G401 (cell line): Measurements from ENCODE around the gene PSKH1. TPM values are rescaled to one million over a fixed set of nuclear protein-coding genes. Genes with fewer than 3 reads are reported as not detected.

Experiments
- DNase-seq: peaks from one replicate; pipeline ENCODE4 v3.0.0-alpha.2; 2015; ENCODE audit warnings: low spot score
- in situ Hi-C: cut with HindIII; loops from 2 replicates; pipeline ENCODE4 v1.10.0; 2016; ENCODE audit warnings: low sequenced_read_pairs, mixed read lengths
- total RNA-seq: library from RNA; depleted of rRNA; stranded (reverse); fragments of >200 nt; shearing (Covaris generic); gene quantifications from 2 replicates; pipeline ENCODE4 v1.2.3, GENCODE V29; 2014; rRNA removed

The PSKH1 gene
- total RNA-seq = 34.4 and 40.8 TPM in 2 replicates

DNA sequence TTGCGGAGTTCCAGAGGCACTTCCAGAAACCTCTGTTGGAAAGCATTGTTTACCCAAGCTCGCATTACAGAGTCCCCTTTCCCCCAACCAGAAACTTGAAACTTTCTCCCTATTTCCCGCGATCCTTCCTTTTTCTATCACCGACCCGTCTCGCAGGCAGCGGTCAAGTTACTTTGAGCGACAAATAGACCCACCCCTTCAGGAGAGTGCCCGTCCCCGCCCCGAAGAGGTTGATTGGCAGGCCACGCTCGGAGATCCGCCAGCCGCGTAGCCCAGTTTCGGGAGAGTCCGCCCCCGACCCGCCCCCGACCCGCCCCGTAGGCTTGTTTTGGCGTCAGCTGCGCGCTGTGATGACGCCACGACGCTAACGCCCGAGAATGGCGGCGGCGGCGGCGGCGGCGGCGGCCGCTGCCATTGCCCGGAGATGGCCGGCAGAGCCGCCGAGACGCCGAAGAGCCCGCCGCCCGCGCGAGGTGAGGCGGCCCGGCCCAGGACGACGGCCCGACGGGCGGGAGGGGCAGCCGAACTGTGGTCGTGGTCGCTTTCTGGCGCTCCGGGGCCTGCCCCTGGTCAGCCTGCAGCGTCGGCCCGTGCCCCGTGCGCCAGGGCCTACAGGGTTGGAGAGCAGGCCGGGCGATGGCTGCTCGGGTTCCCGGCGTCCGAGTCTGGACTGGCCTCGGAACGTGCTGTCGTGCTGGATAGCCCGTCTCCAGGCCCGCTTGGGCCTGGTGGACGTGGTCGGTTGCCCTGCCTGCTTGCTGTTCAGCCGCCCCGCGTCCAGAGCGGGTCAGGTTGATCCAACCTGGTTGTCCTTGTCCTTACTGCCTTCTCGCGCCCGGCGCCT lies at the start of gene PSKH1:
TSS of gene PSKH1 (plus strand) at position 356 of the 844 bp plus-strand sequence. CDS start 15,496 bp downstream, outside the sequence.
- DNase-seq = peak; percentile 98
- in situ Hi-C loops = loop anchor here (25.0 kb wide), 1 partner anchor 206 kb away; no protein-coding TSS in a partner anchor

GRCh38 chr16:67843343-67843765 lies 49.7 kb upstream of the PSKH1 start:
- in situ Hi-C loops = no loop called here
- DNase-seq = no peak

DNA sequence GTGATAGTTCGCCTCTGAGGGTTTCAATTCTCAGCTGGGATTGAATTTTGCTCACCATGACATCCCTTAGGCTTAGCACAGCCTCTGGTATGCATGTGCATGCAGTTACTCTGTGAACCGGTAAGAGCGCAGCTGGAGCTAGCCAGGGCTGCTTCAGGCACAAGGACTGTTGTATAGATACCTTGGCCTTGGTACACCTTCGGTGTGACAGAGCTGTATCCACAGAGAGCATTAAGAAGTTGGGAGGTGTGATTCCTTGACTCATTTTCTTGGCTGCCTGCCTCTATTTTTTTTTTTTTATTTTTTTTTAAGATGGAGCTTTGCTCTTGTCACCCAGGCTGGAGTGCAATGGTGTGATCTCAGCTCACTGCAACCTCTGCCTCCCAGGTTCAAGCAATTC lies 48.6 kb upstream of the PSKH1 start:
- in situ Hi-C loops = no loop called here
- no peak for DNase-seq

GRCh38 chr16:67845291-67846062 lies 47.6 kb upstream of the PSKH1 start:
- DNase-seq = no peak
- in situ Hi-C loops = no loop called here

GRCh38 chr16:67846063-67846319 lies 47.1 kb upstream of the PSKH1 start:
- DNase-seq = no peak
- in situ Hi-C loops = no loop called here

- peak; percentile 92 for DNase-seq
- in situ Hi-C loops = no loop called here
Observed at GRCh38 chr16:67846320-67847063, 46.6 kb upstream of the PSKH1 start, which contains the start of gene NUTF2. Gene NUTF2 (plus strand): TSS chr16:67846933. CDS start chr16:67865131, 18,198 bp downstream.

DNA sequence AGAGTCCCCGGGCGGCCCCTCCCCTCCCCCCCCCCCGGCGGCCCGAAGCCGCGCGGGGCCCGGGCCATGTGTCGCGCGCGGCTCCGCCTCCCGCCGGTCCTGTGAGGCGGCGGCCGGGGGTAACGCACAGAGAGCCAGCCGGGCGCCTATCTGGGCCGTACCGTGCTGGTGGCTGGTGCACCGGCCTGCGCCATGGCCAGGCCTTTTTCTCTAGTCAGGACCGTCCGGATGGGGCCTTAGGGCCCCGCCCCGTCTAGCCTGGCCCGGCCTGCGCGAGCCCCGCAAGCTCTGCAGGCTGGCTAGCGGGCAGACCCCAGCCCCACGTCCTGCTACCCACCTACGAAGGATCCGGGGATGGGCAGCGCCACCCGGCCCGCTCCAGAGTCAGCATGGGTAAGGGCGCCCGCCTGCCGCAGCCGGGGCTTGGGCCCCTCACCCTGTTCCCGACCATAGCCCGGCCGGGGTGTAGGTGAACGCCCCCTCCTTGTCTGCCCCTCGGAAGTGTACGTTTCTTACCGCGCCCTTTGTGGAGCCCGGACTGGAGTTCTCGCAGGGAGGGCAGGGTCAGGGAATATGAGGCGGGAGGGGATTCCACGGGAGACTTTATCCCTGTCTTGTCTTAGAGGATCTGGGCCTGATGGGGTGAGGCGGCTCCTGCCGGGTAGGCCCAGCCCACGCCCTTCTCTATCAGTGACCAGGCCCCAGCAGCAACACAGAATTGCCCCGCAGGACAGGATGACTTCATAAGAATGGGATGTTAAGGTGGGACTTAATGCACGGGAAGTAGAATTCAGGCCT lies 45.8 kb upstream of the PSKH1 start, which contains the start of gene CENPT:
TSS of gene CENPT (minus strand) at position 630 of the 798 bp plus-strand sequence. CDS start 13,834 bp downstream, outside the sequence.
- in situ Hi-C loops = no loop called here

GRCh38 chr16:67848118-67848517 lies 44.9 kb upstream of the PSKH1 start:
- no peak for DNase-seq
- in situ Hi-C loops = no loop called here

More for the DNA sequence above, 45.8 kb upstream of the PSKH1 start, which contains the start of gene CENPT:
- DNase-seq = no peak

- DNase-seq = no peak
- in situ Hi-C loops = no loop called here
Observed at GRCh38 chr16:67853670-67854069, 39.4 kb upstream of the PSKH1 start.

- no peak for DNase-seq
- in situ Hi-C loops = no loop called here
Observed at GRCh38 chr16:67855789-67856188, 37.3 kb upstream of the PSKH1 start.

DNA sequence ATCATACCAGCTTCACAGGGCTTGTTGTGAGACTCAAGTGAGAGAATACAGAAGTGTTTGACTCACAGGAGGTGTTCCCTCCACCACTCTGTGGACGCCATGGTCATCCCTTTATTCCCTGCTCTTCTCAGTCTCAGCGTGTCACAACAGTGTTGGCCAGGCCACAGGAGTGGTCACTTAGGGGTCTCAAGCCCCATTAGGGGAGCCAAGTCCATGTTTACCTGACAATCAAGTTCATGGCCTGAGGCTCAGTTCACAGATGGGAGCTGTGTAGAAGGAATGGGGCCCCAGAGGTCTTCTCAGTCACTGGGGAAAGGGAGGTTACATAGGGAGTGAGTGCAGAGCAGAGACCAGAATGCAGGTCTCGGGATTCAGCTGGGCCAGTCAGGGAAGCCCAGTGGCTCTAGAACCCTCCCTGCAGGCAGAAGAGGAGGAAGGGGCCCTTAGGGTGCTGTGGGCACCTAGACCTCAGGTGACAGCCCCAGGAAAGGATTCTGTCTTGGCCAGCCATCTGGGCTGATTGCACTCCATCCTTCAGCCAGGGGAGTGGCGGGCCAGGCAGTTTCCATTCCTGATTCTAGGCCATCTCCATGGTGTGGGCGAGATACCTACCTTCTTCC lies 36.0 kb upstream of the PSKH1 start:
- no peak for DNase-seq
- in situ Hi-C loops = no loop called here

GRCh38 chr16:67857547-67858233 lies 35.4 kb upstream of the PSKH1 start:
- in situ Hi-C loops = no loop called here
- DNase-seq = no peak

DNA sequence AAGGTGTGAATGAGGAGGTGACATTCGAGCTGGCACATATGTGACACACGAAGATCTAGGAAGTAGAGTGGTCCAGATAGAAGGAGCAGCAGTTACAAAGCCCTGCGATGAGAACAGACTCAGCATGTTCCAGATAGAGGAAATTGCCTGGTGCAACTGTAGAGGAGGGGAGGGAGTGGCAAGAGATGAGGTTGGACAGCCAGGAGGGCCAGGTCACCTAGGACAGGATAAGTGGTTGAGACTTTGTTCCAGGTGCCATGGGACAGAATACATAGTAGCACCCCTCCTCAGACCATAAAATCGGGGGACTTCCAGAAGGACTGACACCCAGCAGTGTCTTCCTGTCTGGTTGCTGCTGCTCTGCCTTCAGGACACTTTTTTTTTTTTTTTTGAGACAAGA lies 34.6 kb upstream of the PSKH1 start:
- DNase-seq = no peak
- in situ Hi-C loops = no loop called here

GRCh38 chr16:67860589-67861398 lies 32.3 kb upstream of the PSKH1 start:
- in situ Hi-C loops = no loop called here
- DNase-seq = no peak

DNA sequence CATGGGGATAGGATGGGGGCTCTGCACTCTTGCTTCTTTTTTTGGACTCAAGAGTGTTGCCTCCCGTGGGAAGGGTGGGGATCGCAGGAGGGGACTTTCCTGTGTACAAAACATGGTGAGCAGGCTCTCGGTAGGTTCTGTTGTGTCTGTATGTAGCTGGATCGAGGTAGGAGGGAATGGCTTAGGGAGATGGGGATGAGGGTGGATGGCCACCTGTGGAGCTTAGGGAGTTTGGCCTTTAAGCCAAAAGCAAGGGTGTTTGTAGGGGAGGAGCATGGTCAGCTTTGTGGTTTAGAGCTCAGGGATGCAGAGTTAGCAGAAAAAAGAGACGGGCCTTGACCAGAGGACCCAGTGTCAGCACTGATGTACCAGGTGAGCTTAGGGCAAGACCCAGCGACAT lies 31.2 kb upstream of the PSKH1 start:
- in situ Hi-C loops = no loop called here
- no peak for DNase-seq

GRCh38 chr16:67862623-67863583 lies 30.2 kb upstream of the PSKH1 start:
- peak; percentile 97 for DNase-seq
- in situ Hi-C loops = no loop called here
